Right lobe of liver (tissue), 6 donors: Measurements from ENCODE around the gene NHSL2. TPM values are rescaled to one million over a fixed set of nuclear protein-coding genes. Genes with fewer than 3 reads are reported as not detected.

ENCODE experiments used
- ATAC-seq, 4 donors: fragments of 200-7000 bp; cut with Tn5 transposase; one replicate each; pipeline ENCODE4 v1.9.1; 2020; ENCODE audit warnings: mild to moderate bottlenecking in 4 of 4, moderate library complexity in 4 of 4
- DNase-seq, 3 donors: peaks; one replicate each; pipeline ENCODE4 v3.0.0-alpha.2; 2020
- H3K27ac ChIP-seq, 3 donors: fragments of 200-600 bp; one replicate each; pipeline ENCODE4 v1.8.0; 2022
- H3K27me3 ChIP-seq, 2 donors: fragments of 200-600 bp; one replicate each; pipeline ENCODE4 v1.8.0; 2022
- H3K36me3 ChIP-seq, 4 donors: fragments of 200-600 bp; sonication (generic) in 1 of 4; one replicate each; pipeline versions ENCODE4 v1.5.1 to v1.8.0; 2017 to 2022; ENCODE audit warnings: control low read depth in 1 of 4
- H3K4me1 ChIP-seq, 4 donors: fragments of 200-600 bp; sonication (generic) in 1 of 4; one replicate each; pipeline versions ENCODE4 v1.5.1 to v1.8.0; 2017 to 2022; ENCODE audit warnings: control low read depth in 1 of 4
- H3K4me3 ChIP-seq, 3 donors: fragments of 200-600 bp; one replicate each; pipeline ENCODE4 v1.8.0; 2022
- H3K9me3 ChIP-seq, 4 donors: fragments of 200-600 bp; sonication (generic) in 1 of 4; one replicate each; pipeline versions ENCODE4 v1.5.1 to v1.8.0; 2017 to 2022; ENCODE audit warnings: control low read depth in 1 of 4
- CTCF ChIP-seq, 4 donors: fragments of 200-600 bp in 3 of 4; fragments of 450-650 bp in 1 of 4; IDR thresholded peaks; one replicate each; pipeline versions ENCODE4 v1.5.1 to v1.8.0; 2016 to 2022; ENCODE audit warnings: antibody characterized with exemption in 4 of 4, mild to moderate bottlenecking in 2 of 4
- POLR2A ChIP-seq: fragments of 450-650 bp; IDR thresholded peaks from one replicate; pipeline ENCODE4 v1.6.1; 2017; ENCODE audit warnings: antibody characterized with exemption, mild to moderate bottlenecking
- WGBS: methylation state at CpG from one replicate; pipeline ENCODE4 v1.1.6; 2018; ENCODE audit warnings: low coverage, low lambda C conversion rate; ENCODE audit not compliant: insufficient coverage; ENCODE audit errors: missing lambda C conversion rate; 5-methylcytosine and 5-hydroxymethylcytosine counted together
- intact Hi-C, 2 donors: fragments of 100-400 bp; cut with DNase I; formaldehyde crosslinking; loops; one replicate each; pipeline versions ENCODE4 v1.11.2 to v1.14.1; 2022
- total RNA-seq, 6 experiments: library from RNA; depleted of rRNA in 2 of 6; stranded (reverse); fragments of >200 nt in 2 of 6; fragmentation: NEBNext Ultra II Directional in 3 of 6; extraction: Animal tissue kit (Norgen Biotek cat#: 25700) in 3 of 6; gene quantifications; one replicate each; pipeline versions ENCODE4 v1.1.0 to v1.2.4, GENCODE V29; 2016 to 2023
- donor health status: DM: no; HTN: yes; CAD: no.
- donor health status: DM: no; HTN: no; CAD: no.
- donor health status: DM: no; HTN: no; CAD: no.
- donor health status: DM: no; HTN: yes; CAD: no.
- donor health status: DM: no; HTN: yes; CAD: no.

The NHSL2 gene
- total RNA-seq, 6 experiments from 2014 or later: 0.81 to 2.1 (median 1.3) TPM

- Histone ChIP-seq H3K4me1 (peaks cover 0 to 8% (median 3%) of the 10 kb centered on the region in 4 donors), H3K27me3 (no peaks in the 10 kb centered on the region), H3K36me3 (no peaks in the 10 kb centered on the region), H3K4me3 (no peak overlapping the region), H3K9me3 (no peaks in the 10 kb centered on the region), H3K27ac (peak overlapping the region in 1 of 3 donors; percentile 50)
- ATAC-seq (no peak), DNase-seq (no peak)
- WGBS: 50% methylated on average over 2 of the region's 2 CpGs
- TF ChIP-seq POLR2A (no peak), CTCF (IDR thresholded peaks at IDR 0.05) (no peak)
- intact Hi-C loops: no loop called here
Measured at GRCh38 chrX:72102126-72102525, 191.5 kb downstream of the NHSL2 start.

GRCh38 chrX:72102760-72103159, 192.1 kb downstream of the NHSL2 start:
- Histone ChIP-seq H3K27ac (peak overlapping the region in 2 of 3 donors; percentile 38 to 50), H3K9me3 (no peaks in the 10 kb centered on the region), H3K27me3 (no peaks in the 10 kb centered on the region), H3K4me1 (peaks cover 0 to 8% (median 3%) of the 10 kb centered on the region in 4 donors), H3K4me3 (no peak overlapping the region), H3K36me3 (no peaks in the 10 kb centered on the region)
- DNase-seq: peak in 1 of 3 donors; percentile 66
- intact Hi-C loops: no loop called here
- peak; percentile 77 to 95 (median 80) for ATAC-seq
- WGBS: 15% methylated on average over 2 of the region's 4 CpGs
- TF ChIP-seq CTCF (IDR thresholded peaks at IDR 0.05) (no peak), POLR2A (peak; percentile 26)

DNA sequence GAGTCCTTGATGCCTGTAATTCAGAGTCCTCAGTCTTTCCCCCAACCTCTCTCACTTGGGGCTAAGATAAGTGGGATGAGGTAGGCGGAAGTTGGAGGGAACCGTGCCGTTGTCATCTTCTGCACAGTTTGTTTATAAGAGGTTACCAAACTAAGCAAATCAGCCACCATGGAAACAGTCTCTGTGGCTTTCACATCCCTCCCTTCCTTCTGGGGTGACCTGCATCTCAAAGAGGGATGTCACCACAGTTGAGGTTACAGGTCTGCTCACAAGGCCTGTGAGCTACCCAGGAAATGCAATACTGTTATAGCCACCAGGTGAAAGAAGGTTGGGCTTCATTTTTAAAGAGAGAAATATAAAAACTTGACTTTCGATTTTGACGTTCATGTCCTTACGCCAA, 194.8 kb downstream of the NHSL2 start:
- Histone ChIP-seq H3K9me3 (no peaks in the 10 kb centered on the region), H3K36me3 (no peaks in the 10 kb centered on the region), H3K27me3 (no peaks in the 10 kb centered on the region), H3K27ac (no peak overlapping the region), H3K4me3 (no peak overlapping the region), H3K4me1 (peaks cover 0 to 8% (median 3%) of the 10 kb centered on the region in 4 donors)
- TF ChIP-seq CTCF (IDR thresholded peaks at IDR 0.05): no peak
- ATAC-seq (no peak), DNase-seq (no peak)
- intact Hi-C loops: no loop called here
- WGBS: 75% methylated on average over 6 of the region's 6 CpGs

DNA sequence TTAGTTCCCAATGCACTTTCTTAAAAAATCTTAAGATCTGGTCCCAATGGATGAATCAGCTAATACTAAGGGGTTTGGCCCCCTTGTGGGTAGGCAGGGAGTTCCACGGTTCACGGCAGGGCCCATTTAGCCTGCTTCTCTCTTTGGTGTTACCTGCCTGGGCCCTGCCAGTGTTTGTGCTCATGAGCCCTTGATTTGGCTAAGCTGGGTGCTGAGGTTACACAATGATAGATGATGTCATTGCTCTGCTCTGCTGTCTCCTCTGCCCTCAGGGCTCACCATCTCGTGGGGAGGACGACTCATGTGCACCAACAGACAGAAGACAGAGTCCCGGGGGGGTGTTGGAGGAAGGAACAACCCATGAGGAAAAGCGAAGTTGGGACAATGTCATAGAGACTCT, 196.7 kb downstream of the NHSL2 start:
- H3K27ac ChIP-seq: peak overlapping the region in 1 of 3 donors; percentile 29
- H3K36me3 ChIP-seq: no peaks in the 10 kb centered on the region
- H3K4me1 ChIP-seq: peaks cover 0 to 8% (median 3%) of the 10 kb centered on the region in 4 donors
- no peaks in the 10 kb centered on the region for H3K27me3 ChIP-seq
- TF ChIP-seq CTCF (IDR thresholded peaks at IDR 0.05) (no peak), POLR2A (no peak)
- 29% methylated on average over 5 of the region's 6 CpGs for WGBS
- no peak overlapping the region for H3K4me3 ChIP-seq
- ATAC-seq (peak; percentile 82 to 91 (median 88)), DNase-seq (peak in 2 of 3 donors; percentile 51 to 64)
- intact Hi-C loops: no loop called here
- no peaks in the 10 kb centered on the region for H3K9me3 ChIP-seq
